ENCODE results near the gene FOXL3. TPM values are rescaled to one million over a fixed set of nuclear protein-coding genes. Genes with fewer than 3 reads are reported as not detected.

The FOXL3 gene
- total RNA-seq, 1 experiment from 2014 or later = not detected

DNA sequence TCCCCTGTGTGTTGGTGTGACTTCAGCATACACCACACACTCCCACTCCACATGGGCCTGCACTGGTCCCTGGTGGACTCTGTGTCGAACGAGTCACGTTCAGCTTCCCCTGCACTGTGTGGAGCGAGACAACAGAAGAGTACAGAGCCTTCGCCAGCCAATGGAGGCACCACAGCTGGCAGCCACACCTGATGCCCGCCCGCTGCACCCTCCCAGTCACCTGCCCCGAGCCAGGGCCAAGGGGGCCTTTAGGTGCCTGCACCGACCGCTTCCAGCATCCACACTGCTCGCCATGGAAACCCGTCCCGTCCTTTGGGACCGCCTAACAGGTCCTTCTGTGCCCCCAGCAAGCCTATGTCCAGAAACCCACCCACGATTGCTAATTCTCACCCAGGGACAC is 9.2 kb downstream of the FOXL3 start:
- no peak overlapping the region for H2AFZ ChIP-seq
- no peak overlapping the region for H3K4me2 ChIP-seq
- H3K9me3 ChIP-seq (ENCODE audit: insufficient read depth, low read depth) = no peaks in the 10 kb centered on the region
- H3K79me2 ChIP-seq (ENCODE audit: low read depth) = no peaks in the 10 kb centered on the region
- CTCF ChIA-PET = no interaction called here
- intact Hi-C loops (cut with micrococcal nuclease; ENCODE audit: unreplicated experiment) = no loop called here
- H3K4me1 ChIP-seq (replicated peaks; ENCODE audit: insufficient read depth) = no peaks in the 10 kb centered on the region
- no peaks in the 10 kb centered on the region for H4K20me1 ChIP-seq (ENCODE audit: insufficient read depth)
- TF ChIP-seq EZH2 (IDR thresholded peaks at IDR 0.05; ENCODE audit: low read depth) = no peak
- TF ChIP-seq, protein P1, sequence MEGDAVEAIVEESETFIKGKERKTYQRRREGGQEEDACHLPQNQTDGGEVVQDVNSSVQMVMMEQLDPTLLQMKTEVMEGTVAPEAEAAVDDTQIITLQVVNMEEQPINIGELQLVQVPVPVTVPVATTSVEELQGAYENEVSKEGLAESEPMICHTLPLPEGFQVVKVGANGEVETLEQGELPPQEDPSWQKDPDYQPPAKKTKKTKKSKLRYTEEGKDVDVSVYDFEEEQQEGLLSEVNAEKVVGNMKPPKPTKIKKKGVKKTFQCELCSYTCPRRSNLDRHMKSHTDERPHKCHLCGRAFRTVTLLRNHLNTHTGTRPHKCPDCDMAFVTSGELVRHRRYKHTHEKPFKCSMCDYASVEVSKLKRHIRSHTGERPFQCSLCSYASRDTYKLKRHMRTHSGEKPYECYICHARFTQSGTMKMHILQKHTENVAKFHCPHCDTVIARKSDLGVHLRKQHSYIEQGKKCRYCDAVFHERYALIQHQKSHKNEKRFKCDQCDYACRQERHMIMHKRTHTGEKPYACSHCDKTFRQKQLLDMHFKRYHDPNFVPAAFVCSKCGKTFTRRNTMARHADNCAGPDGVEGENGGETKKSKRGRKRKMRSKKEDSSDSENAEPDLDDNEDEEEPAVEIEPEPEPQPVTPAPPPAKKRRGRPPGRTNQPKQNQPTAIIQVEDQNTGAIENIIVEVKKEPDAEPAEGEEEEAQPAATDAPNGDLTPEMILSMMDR (conservative IDR thresholded peaks at IDR 0.05) = no peak
- no peaks in the 10 kb centered on the region for H3F3A ChIP-seq (ENCODE audit: insufficient read depth, low read depth)
- H3K9me2 ChIP-seq (ENCODE audit: insufficient read depth) = no peaks in the 10 kb centered on the region
- H3K27ac ChIP-seq = no peak overlapping the region
- POLR2A ChIA-PET (ENCODE audit: unreplicated experiment) = no interaction called here
- H3K36me3 ChIP-seq (ENCODE audit: low read depth) = no peaks in the 10 kb centered on the region
- H3K27me3 ChIP-seq (ENCODE audit: insufficient read depth, low read depth) = peaks cover 57% of the 10 kb centered on the region
- DNase-seq = no peak
- no peak overlapping the region for H3K4me3 ChIP-seq
- BruUV-seq (replicated peaks) = no TSS peak

DNA sequence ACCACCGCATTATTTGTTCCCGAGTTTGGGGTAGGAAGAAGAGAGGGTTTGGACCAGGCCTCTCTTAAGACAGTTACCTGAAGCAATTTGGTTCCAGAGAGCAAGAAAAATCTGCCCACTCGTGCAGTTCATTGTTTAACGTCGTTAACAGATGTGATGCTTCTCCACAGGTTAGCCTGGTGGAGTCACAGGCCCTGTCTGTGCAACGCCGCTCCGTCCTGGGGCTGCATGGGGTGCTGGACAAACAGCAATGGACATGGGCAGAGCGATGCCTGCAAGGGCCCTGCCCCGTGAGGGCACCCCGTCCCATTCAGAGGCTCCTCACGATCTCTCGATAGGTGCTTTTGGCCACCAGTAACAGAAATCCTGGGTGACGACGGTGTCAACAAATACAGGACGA is 9.7 kb downstream of the FOXL3 start:
- no peaks in the 10 kb centered on the region for H3K9me2 ChIP-seq (ENCODE audit: insufficient read depth)

DNA sequence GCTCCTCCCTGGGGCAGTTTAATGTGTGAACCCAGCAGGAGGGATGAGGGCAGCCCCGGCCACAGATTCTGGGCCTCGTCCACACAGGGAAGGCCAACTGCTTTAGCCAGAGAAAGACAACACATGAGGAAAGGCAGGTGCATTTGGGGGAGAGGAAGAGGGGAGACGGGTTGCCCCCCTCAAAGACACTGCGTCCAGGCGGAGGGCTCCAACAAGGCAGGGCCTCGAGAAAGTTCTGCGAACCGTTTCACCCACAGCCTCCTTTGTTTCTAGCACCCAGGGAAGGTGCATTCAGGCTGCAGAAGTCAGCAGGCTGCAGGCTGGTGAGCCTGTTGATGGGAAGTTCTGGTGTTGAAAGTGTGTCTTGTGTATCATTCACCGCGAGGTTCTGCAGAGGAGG is 10.1 kb downstream of the FOXL3 start:
- H3K4me2 ChIP-seq = no peak overlapping the region
- H3K9me3 ChIP-seq (ENCODE audit: insufficient read depth, low read depth) = no peaks in the 10 kb centered on the region
- ChIA-PET CTCF (no interaction called here), POLR2A (ENCODE audit: unreplicated experiment) (no interaction called here)
- intact Hi-C loops (cut with micrococcal nuclease; ENCODE audit: unreplicated experiment) = no loop called here
- H3K79me2 ChIP-seq (ENCODE audit: low read depth) = no peaks in the 10 kb centered on the region
- H3K9me2 ChIP-seq (ENCODE audit: insufficient read depth) = no peaks in the 10 kb centered on the region
- no peaks in the 10 kb centered on the region for H4K20me1 ChIP-seq (ENCODE audit: insufficient read depth)
- H3K27ac ChIP-seq = no peak overlapping the region
- no peak for TF ChIP-seq EZH2 (IDR thresholded peaks at IDR 0.05; ENCODE audit: low read depth)
- TF ChIP-seq, protein P1 (conservative IDR thresholded peaks at IDR 0.05) = no peak
- peaks cover 50% of the 10 kb centered on the region for H3K27me3 ChIP-seq (ENCODE audit: insufficient read depth, low read depth)
- H2AFZ ChIP-seq = no peak overlapping the region
- H3K36me3 ChIP-seq (ENCODE audit: low read depth) = no peaks in the 10 kb centered on the region
- H3K4me3 ChIP-seq = no peak overlapping the region
- H3K4me1 ChIP-seq (replicated peaks; ENCODE audit: insufficient read depth) = no peaks in the 10 kb centered on the region
- no peak for DNase-seq
- BruUV-seq (replicated peaks) = no TSS peak
- no peaks in the 10 kb centered on the region for H3F3A ChIP-seq (ENCODE audit: insufficient read depth, low read depth)

More for the DNA sequence above, 9.7 kb downstream of the FOXL3 start:
- peaks cover 52% of the 10 kb centered on the region for H3K27me3 ChIP-seq (ENCODE audit: insufficient read depth, low read depth)
- H3F3A ChIP-seq (ENCODE audit: insufficient read depth, low read depth) = no peaks in the 10 kb centered on the region
- no peaks in the 10 kb centered on the region for H4K20me1 ChIP-seq (ENCODE audit: insufficient read depth)
- H3K9me3 ChIP-seq (ENCODE audit: insufficient read depth, low read depth) = no peaks in the 10 kb centered on the region
- no TSS peak for BruUV-seq (replicated peaks)
- ChIA-PET CTCF (no interaction called here), POLR2A (ENCODE audit: unreplicated experiment) (no interaction called here)
- no peaks in the 10 kb centered on the region for H3K4me1 ChIP-seq (replicated peaks; ENCODE audit: insufficient read depth)
- no peaks in the 10 kb centered on the region for H3K36me3 ChIP-seq (ENCODE audit: low read depth)
- no peaks in the 10 kb centered on the region for H3K79me2 ChIP-seq (ENCODE audit: low read depth)
- no peak overlapping the region for H2AFZ ChIP-seq
- H3K27ac ChIP-seq = no peak overlapping the region
- TF ChIP-seq, protein P1 (conservative IDR thresholded peaks at IDR 0.05) = no peak
- no peak for TF ChIP-seq EZH2 (IDR thresholded peaks at IDR 0.05; ENCODE audit: low read depth)
- DNase-seq = no peak
- H3K4me3 ChIP-seq = no peak overlapping the region
- intact Hi-C loops (cut with micrococcal nuclease; ENCODE audit: unreplicated experiment) = no loop called here
- H3K4me2 ChIP-seq = no peak overlapping the region

Data from PC-9 (cell line).